Measurements from ENCODE around the gene DEFB119.
"Not testable (repeated sequence)": the region's sequence is repeated elsewhere in the genome, so short reads cannot be mapped to it uniquely, and the experiment has no call there.

The DEFB119 gene

GRCh38 chr20:31390490-31390889 is at the start of gene DEFB119:
Gene DEFB119 (minus strand): TSS chr20:31390590. CDS start chr20:31390483, 107 bp downstream.
- no peak for DNase-seq

- no peak for DNase-seq
These were observed 40.3 kb upstream of the DEFB119 start for GRCh38 chr20:31430568-31431115.

GRCh38 chr20:31427576-31427975 is 37.2 kb upstream of the DEFB119 start:
- not testable (repeated sequence) for DNase-seq

- not testable (repeated sequence) for DNase-seq
These were observed 36.6 kb upstream of the DEFB119 start for GRCh38 chr20:31426891-31427551.

GRCh38 chr20:31425797-31426196 is 35.4 kb upstream of the DEFB119 start:
- DNase-seq: no peak

- DNase-seq: no peak
These were observed 27.9 kb upstream of the DEFB119 start for GRCh38 chr20:31418307-31418706.

GRCh38 chr20:31415653-31416052 is 25.3 kb upstream of the DEFB119 start:
- no peak for DNase-seq

GRCh38 chr20:31414381-31414780 is 24.0 kb upstream of the DEFB119 start:
- no peak for DNase-seq

- DNase-seq: no peak
These were observed 19.6 kb upstream of the DEFB119 start for GRCh38 chr20:31410011-31410410.

- no peak for DNase-seq
These were observed 15.7 kb upstream of the DEFB119 start, which contains the start of gene DEFB121 for GRCh38 chr20:31406115-31406514. Gene DEFB121 (minus strand): TSS chr20:31406215. CDS start chr20:31406152, 63 bp downstream.

GRCh38 chr20:31403886-31404285 is 13.5 kb upstream of the DEFB119 start:
- no peak for DNase-seq

GRCh38 chr20:31394900-31395299 is 4.5 kb upstream of the DEFB119 start:
- no peak for DNase-seq

GRCh38 chr20:31392836-31393235 is 2.4 kb upstream of the DEFB119 start:
- no peak for DNase-seq

- no peak for DNase-seq
These were observed 16.0 kb downstream of the DEFB119 start for GRCh38 chr20:31374346-31374745.

- DNase-seq: no peak
These were observed 22.1 kb downstream of the DEFB119 start, which contains the start of gene DEFB118 for GRCh38 chr20:31368301-31368700. Gene DEFB118 (plus strand): TSS chr20:31368601. CDS start chr20:31368651, 50 bp downstream.

GRCh38 chr20:31364272-31364671 is 26.1 kb downstream of the DEFB119 start:
- not testable (repeated sequence) for DNase-seq

- DNase-seq: no peak
These were observed 27.1 kb downstream of the DEFB119 start for GRCh38 chr20:31363295-31363694.

- no peak for DNase-seq
These were observed 34.4 kb downstream of the DEFB119 start for GRCh38 chr20:31355981-31356380.

GRCh38 chr20:31341470-31341869 is 48.9 kb downstream of the DEFB119 start:
- no peak for DNase-seq

GRCh38 chr20:31330893-31331292 is 59.5 kb downstream of the DEFB119 start:
- no peak for DNase-seq

Measured in kidney glomerular epithelial cell (primary cell).